WTC11 (cell line): ENCODE results near the gene INVS.

Experiments
- ATF2 ChIP-seq: sonication (generic); formaldehyde crosslinking; IDR thresholded peaks from 2 replicates; pipeline ENCODE4 v1.8.1; 2022; ENCODE audit warnings: low read depth, missing genetic modification reagents, borderline replicate concordance
- ATF3 ChIP-seq: sonication (generic); formaldehyde crosslinking; conservative IDR thresholded peaks from 2 replicates; pipeline ENCODE4 v1.8.1; 2022; ENCODE audit warnings: mild to moderate bottlenecking, missing genetic modification reagents
- CTCF ChIP-seq: fragments of 200-600 bp; IDR thresholded peaks from 2 replicates; pipeline ENCODE4 v1.8.0; 2022; ENCODE audit warnings: antibody characterized with exemption
- ETV6 ChIP-seq: sonication (generic); formaldehyde crosslinking; IDR thresholded peaks from 2 replicates; pipeline ENCODE4 v1.8.1; 2022; ENCODE audit warnings: mild to moderate bottlenecking, missing genetic modification reagents
- NR3C1 ChIP-seq: sonication (generic); formaldehyde crosslinking; conservative IDR thresholded peaks from 2 replicates; pipeline ENCODE4 v1.8.1; 2023; ENCODE audit warnings: low read depth, mild to moderate bottlenecking, missing genetic modification reagents

- no peak for TF ChIP-seq ATF3
- no peak for TF ChIP-seq CTCF
- no peak for TF ChIP-seq NR3C1 (CRISPR knock-in tag)
- no peak for TF ChIP-seq ETV6 (CRISPR knock-in tag)
- no peak for TF ChIP-seq ATF2
Measured at GRCh38 chr9:100084128-100084453, 15.0 kb upstream of the INVS start.
